ENCODE data around the gene MYO10.

- TF ChIP-seq CTCF (IDR thresholded peaks at IDR 0.05; ENCODE audit: low read depth, low read length) = no peak
- TF ChIP-seq EZH2phosphoT487 (IDR thresholded peaks at IDR 0.05; ENCODE audit: low read depth) = no peak
Measured at GRCh38 chr5:16707168-16707868, 228.8 kb downstream of the MYO10 start.

Data from OCI-LY3 (cell line).